Tibial artery (tissue), 4 donors: ENCODE data around the gene SLCO2A1.
A peak's percentile ranks its signal among the peaks of the same experiment; 100 is the strongest.

Experiments used
- DNase-seq, 2 donors: peaks; one replicate each; pipeline ENCODE4 v3.0.0-alpha.2; 2019
- H3K27ac ChIP-seq, 2 donors: fragments of 200-600 bp; sonication (generic) in 1 of 2; 1 replicate in 1 of 2; 2 replicates in 1 of 2; pipeline ENCODE4 v1.5.1; 2018 to 2019; ENCODE audit warnings: mild to moderate bottlenecking in 1 of 2
- H3K27me3 ChIP-seq, 2 donors: fragments of 200-600 bp; sonication (generic) in 1 of 2; one replicate each; pipeline versions ENCODE4 v1.5.1 to v1.6.0; 2016 to 2019
- H3K36me3 ChIP-seq, 3 donors: fragments of 200-600 bp; sonication (generic) in 2 of 3; one replicate each; pipeline ENCODE4 v1.5.1; 2016 to 2019; ENCODE audit warnings: mild to moderate bottlenecking in 2 of 3
- H3K4me1 ChIP-seq, 4 donors: fragments of 200-600 bp; sonication (generic) in 2 of 4; 1 replicate in 3 of 4; 2 replicates in 1 of 4; pipeline ENCODE4 v1.5.1; 2016 to 2019
- H3K4me3 ChIP-seq, 2 donors: fragments of 200-600 bp; sonication (generic) in 1 of 2; 1 replicate in 1 of 2; 2 replicates in 1 of 2; pipeline ENCODE4 v1.5.1; 2018 to 2019; ENCODE audit warnings: mild to moderate bottlenecking in 2 of 2
- H3K9me3 ChIP-seq, 3 donors: fragments of 200-600 bp; sonication (generic) in 1 of 3; one replicate each; pipeline ENCODE4 v1.5.1; 2016 to 2019
- intact Hi-C: fragments of 100-400 bp; cut with DNase I; formaldehyde crosslinking; loops from one replicate; pipeline ENCODE4 v1.15.0; 2023; ENCODE audit warnings: low total_unique reads
- TF ChIP-seq, protein P1 (sequence below), 2 experiments: fragments of 200-600 bp in 1 of 2; fragments of 450-650 bp in 1 of 2; IDR thresholded peaks; one replicate each; pipeline ENCODE4 v1.5.1; 2017 to 2019; ENCODE audit warnings: antibody characterized with exemption in 2 of 2, mild to moderate bottlenecking in 1 of 2, moderate library complexity in 1 of 2

Gene SLCO2A1

DNA sequence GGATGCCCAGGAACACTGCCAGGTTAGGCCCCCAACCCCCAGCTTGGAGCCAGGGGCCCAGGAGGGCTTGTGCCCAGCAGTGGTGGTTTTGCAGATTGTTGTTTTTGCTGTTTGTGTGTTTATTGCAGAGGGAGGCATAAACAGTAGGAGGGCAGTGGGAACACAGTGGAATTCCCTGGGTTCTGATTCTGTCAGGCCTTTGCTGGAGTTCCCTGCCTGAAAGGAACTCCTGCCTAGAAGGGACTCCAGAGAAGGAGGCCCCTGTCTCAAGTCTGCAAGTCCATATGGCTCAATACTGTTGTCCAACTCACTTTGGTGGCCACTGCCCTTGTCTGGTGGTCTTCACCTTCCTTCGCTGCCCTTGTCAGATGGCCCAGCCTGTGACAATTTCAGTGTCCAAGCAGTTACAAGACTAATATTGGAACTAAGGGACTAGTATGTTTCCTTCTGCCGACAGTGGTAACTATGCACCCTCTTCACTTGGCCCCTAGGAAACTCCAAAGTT lies 86.6 kb downstream of the SLCO2A1 start:
- no peaks in the 10 kb centered on the region for H3K36me3 ChIP-seq
- no peak overlapping the region for H3K27ac ChIP-seq
- intact Hi-C loops: no loop called here
- no peak overlapping the region for H3K4me3 ChIP-seq
- H3K9me3 ChIP-seq: no peaks in the 10 kb centered on the region
- peaks cover 0 to 45% (median 14%) of the 10 kb centered on the region in 4 donors for H3K4me1 ChIP-seq
- peak in 1 of 2 donors; percentile 33 for DNase-seq
- no peaks in the 10 kb centered on the region for H3K27me3 ChIP-seq
- TF ChIP-seq, protein P1, sequence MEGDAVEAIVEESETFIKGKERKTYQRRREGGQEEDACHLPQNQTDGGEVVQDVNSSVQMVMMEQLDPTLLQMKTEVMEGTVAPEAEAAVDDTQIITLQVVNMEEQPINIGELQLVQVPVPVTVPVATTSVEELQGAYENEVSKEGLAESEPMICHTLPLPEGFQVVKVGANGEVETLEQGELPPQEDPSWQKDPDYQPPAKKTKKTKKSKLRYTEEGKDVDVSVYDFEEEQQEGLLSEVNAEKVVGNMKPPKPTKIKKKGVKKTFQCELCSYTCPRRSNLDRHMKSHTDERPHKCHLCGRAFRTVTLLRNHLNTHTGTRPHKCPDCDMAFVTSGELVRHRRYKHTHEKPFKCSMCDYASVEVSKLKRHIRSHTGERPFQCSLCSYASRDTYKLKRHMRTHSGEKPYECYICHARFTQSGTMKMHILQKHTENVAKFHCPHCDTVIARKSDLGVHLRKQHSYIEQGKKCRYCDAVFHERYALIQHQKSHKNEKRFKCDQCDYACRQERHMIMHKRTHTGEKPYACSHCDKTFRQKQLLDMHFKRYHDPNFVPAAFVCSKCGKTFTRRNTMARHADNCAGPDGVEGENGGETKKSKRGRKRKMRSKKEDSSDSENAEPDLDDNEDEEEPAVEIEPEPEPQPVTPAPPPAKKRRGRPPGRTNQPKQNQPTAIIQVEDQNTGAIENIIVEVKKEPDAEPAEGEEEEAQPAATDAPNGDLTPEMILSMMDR (IDR thresholded peaks at IDR 0.05): no peak

DNA sequence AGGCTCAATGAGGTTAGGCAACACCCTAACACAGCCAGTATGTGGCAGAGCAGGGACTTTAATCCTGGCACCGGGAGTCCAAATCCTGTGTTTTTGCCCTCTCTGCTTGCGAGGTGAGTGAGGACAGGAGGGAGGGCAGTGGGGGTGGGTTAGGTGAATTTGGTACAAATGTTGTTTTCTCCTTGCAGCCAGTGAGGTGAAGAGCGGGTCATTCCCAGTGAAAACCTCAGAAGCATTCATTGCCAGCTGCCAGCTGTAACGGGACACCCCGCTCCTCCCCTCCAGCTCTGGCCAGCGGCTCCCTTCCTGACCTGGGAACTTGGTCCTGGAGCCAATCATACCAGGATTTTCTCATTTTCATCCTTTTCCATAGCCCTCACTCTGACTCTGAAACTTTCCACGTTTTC lies 88.3 kb downstream of the SLCO2A1 start:
- Histone ChIP-seq H3K36me3 (no peaks in the 10 kb centered on the region), H3K4me3 (no peak overlapping the region), H3K4me1 (peaks cover 0 to 54% (median 17%) of the 10 kb centered on the region in 4 donors), H3K27me3 (no peaks in the 10 kb centered on the region), H3K27ac (no peak overlapping the region), H3K9me3 (no peaks in the 10 kb centered on the region)
- DNase-seq: peak in 1 of 2 donors; percentile 66
- intact Hi-C loops: no loop called here
- TF ChIP-seq, protein P1 (IDR thresholded peaks at IDR 0.05): no peak

DNA sequence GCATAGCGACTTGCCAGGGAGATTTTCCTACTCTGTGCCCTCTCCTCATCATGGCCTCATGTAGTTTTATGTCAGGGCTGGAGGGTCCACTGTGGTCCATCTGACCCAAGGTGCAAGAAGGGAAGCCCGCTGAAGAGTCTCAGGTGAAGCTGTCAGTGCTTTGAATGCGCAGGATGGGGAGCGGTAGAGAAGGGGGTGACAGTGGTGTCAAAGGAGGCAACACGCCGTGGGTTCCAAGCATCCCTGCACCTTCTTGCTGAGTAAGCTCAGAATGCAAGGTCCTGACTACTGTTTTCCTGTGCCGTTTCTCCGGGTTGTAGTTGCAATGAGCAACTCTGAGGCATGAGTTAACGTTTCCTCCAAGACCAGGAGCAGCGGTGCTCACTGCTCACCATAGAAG lies 89.2 kb downstream of the SLCO2A1 start:
- no peaks in the 10 kb centered on the region for H3K36me3 ChIP-seq
- TF ChIP-seq, protein P1 (IDR thresholded peaks at IDR 0.05): no peak
- H3K4me1 ChIP-seq: peaks cover 0 to 53% (median 17%) of the 10 kb centered on the region in 4 donors
- H3K27me3 ChIP-seq: no peaks in the 10 kb centered on the region
- no peak overlapping the region for H3K27ac ChIP-seq
- H3K9me3 ChIP-seq: no peaks in the 10 kb centered on the region
- DNase-seq: peak in 1 of 2 donors; percentile 29
- no peak overlapping the region for H3K4me3 ChIP-seq
- intact Hi-C loops: no loop called here

DNA sequence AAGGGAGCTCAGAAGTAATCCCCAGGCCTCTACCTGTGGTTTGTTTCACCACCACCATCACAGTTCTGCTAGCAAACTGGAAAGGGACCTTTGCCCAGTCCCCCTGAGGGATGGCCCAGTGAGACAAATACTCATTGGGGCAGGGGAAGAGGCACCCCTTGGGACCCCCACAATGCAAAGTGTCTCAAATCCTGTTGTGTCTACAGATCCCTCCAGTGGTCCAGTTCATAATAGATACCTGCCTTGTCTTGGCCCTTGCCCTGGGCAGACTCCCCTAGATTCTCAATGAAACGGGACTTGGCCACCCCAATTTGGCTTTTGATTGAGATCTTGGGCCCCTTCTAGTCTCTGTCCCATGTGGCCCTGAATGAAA lies 90.3 kb downstream of the SLCO2A1 start:
- peaks cover 0 to 42% (median 16%) of the 10 kb centered on the region in 4 donors for H3K4me1 ChIP-seq
- no peak for DNase-seq
- H3K36me3 ChIP-seq: no peaks in the 10 kb centered on the region
- H3K27me3 ChIP-seq: no peaks in the 10 kb centered on the region
- no peaks in the 10 kb centered on the region for H3K9me3 ChIP-seq
- no peak overlapping the region for H3K27ac ChIP-seq
- intact Hi-C loops: no loop called here
- H3K4me3 ChIP-seq: no peak overlapping the region
- TF ChIP-seq, protein P1 (IDR thresholded peaks at IDR 0.05): no peak

DNA sequence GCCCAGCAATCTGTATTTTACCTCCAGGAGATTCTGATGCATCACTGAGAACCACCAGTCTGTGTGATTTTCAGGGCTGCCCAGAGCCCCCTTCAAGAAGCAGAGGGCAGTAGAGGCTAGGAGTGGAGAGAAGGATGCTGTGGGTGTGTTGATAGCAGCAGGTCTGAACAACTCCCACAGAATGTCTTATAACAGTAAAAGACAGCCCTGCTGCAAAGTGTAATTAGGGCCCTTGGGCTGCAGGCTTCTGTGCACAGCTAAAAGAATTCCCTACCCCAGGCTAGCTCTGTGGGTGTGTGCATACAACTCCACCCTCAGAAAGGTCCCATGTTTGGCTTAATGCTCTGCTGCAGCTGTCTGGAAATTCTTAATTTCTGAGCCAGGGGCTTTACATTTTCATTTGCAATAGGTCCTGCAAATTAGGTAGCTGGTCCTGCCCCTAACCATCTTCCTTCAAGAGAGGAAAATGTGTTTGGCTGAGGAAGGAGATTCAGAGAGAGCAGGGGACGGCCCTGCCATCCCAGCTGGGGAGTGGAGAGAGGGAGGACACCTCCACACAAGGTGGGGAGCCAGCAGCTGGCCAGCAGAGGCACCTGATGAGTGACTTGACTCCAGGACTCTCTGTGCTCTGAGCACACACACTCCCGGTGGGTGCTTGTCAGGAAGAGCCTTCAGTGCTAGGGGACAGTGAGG lies 90.8 kb downstream of the SLCO2A1 start:
- no peaks in the 10 kb centered on the region for H3K9me3 ChIP-seq
- DNase-seq: peak in 1 of 2 donors; percentile 40
- H3K4me1 ChIP-seq: peaks cover 0 to 37% (median 14%) of the 10 kb centered on the region in 4 donors
- no peak overlapping the region for H3K27ac ChIP-seq
- H3K36me3 ChIP-seq: no peaks in the 10 kb centered on the region
- intact Hi-C loops: no loop called here
- H3K27me3 ChIP-seq: no peaks in the 10 kb centered on the region
- no peak overlapping the region for H3K4me3 ChIP-seq
- TF ChIP-seq, protein P1 (IDR thresholded peaks at IDR 0.05): no peak
